MG63 (cell line): Measurements from ENCODE around the gene RAI1. TPM values are rescaled to one million over a fixed set of nuclear protein-coding genes. Genes with fewer than 3 reads are reported as not detected.

Experiments
- DNase-seq: peaks from one replicate; pipeline ENCODE4 v3.0.0-alpha.2; 2020
- H3K27me3 ChIP-seq: fragments of 250-450 bp; sonication (Bioruptor Pico); 2 replicates; pipeline ENCODE4 v1.5.1; 2020; ENCODE audit warnings: mild to moderate bottlenecking, moderate library complexity
- H3K36me3 ChIP-seq: fragments of 250-450 bp; sonication (Bioruptor Pico); 2 replicates; pipeline ENCODE4 v1.5.1; 2020; ENCODE audit warnings: mild to moderate bottlenecking, moderate library complexity
- H3K4me3 ChIP-seq: fragments of 250-450 bp; sonication (Bioruptor Pico); 2 replicates; pipeline ENCODE4 v1.5.1; 2020; ENCODE audit warnings: mild to moderate bottlenecking, moderate library complexity
- H3K9me3 ChIP-seq: fragments of 250-450 bp; sonication (Bioruptor Pico); 2 replicates; pipeline ENCODE4 v1.5.1; 2020; ENCODE audit warnings: mild to moderate bottlenecking, moderate library complexity
- total RNA-seq: library from RNA; depleted of rRNA; stranded (reverse); fragments of >200 nt; shearing (Covaris generic); gene quantifications from 2 replicates; pipeline ENCODE4 v1.2.3, GENCODE V29; 2014; ENCODE audit warnings: low replicate concordance

The RAI1 gene
- total RNA-seq, 1 experiment from 2014 or later = 7.1 TPM

DNA sequence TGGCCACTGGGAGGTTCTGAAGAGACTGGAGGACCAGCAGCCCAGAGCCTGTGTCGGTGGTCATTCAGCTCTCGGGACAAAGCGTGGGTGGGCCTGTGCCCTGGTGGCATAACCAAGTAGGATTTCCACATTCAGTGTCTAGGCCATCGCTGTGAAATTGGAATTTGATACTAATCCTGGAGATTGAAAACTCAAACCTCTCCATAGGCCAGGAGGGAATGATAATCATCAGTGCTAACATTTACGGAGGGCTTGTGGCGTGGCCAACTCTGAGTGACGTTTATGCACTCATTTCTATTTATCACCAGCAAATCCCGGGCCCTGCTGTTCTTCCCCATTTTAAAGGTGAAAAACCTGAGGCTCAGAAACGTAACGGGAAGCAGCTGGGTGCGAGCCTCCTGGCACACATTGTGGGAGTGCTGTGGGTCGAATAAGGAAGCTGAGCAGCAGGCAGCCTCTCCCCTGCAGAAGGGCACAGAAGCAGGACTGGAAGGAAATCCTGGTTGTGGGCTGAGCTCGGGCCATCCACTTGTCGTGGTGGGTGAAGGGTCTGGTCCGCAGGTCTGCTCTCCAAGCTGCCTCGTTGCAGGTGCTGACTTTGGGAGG is 33.1 kb downstream of the RAI1 start:
- no peaks in the 10 kb centered on the region for H3K27me3 ChIP-seq
- H3K4me3 ChIP-seq = no peak overlapping the region
- H3K9me3 ChIP-seq = no peaks in the 10 kb centered on the region
- DNase-seq = no peak
- no peaks in the 10 kb centered on the region; the same call in 1 of the 2 replicates for H3K36me3 ChIP-seq

DNA sequence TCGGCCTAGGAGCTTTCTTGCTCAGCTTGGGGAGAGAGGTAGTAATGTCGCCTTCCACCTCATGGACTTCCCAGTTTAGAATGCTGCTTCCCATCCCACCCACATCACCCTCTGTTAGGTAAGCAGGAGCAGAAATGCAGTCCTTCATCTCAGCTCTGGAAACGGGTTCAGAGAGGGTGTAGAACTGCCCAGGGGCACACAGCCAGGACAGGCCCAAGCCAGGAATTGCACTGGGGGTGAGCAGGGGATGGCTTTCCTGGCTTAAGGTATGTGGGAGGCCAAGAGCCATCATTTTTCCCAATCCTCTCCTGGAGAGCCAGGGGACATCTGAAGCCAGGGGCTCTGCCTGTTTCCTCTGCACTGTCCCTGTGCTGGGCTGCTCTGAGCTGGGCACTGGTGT is 33.6 kb downstream of the RAI1 start:
- Histone ChIP-seq H3K4me3 (no peak overlapping the region), H3K36me3 (no peaks in the 10 kb centered on the region; the same call in 1 of the 2 replicates), H3K9me3 (no peaks in the 10 kb centered on the region), H3K27me3 (no peaks in the 10 kb centered on the region)
- DNase-seq = no peak

GRCh38 chr17:17716837-17717523 is 35.7 kb downstream of the RAI1 start:
- DNase-seq = no peak
- Histone ChIP-seq H3K36me3 (no peaks in the 10 kb centered on the region), H3K9me3 (no peaks in the 10 kb centered on the region), H3K27me3 (no peaks in the 10 kb centered on the region), H3K4me3 (no peak overlapping the region)

DNA sequence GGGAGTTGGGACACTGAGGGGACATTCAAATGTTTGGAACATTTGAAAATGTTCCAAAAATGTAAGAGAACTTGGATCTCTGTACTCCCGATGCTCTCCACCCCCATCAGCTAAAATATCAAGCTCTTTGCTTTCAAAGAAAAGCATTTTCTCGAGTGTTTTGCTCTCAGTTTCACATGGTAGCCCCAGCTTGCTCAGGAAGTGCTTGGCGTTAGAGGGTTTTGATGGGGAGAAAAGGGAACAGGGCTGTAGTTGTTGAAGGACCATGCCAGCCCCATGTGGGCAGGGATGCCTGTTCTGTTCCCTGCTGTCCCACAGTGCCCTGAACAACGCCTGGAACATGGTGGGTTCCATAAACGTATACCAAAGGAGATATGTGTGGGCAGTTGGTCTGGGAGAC is 37.0 kb downstream of the RAI1 start:
- Histone ChIP-seq H3K9me3 (no peaks in the 10 kb centered on the region), H3K27me3 (no peaks in the 10 kb centered on the region), H3K36me3 (no peaks in the 10 kb centered on the region), H3K4me3 (no peak overlapping the region)
- DNase-seq = no peak

- no peaks in the 10 kb centered on the region for H3K27me3 ChIP-seq
- H3K9me3 ChIP-seq = no peaks in the 10 kb centered on the region
- H3K4me3 ChIP-seq = no peak overlapping the region
- H3K36me3 ChIP-seq = no peaks in the 10 kb centered on the region
- DNase-seq = no peak
These were observed 38.1 kb downstream of the RAI1 start for GRCh38 chr17:17719199-17719940.

GRCh38 chr17:17719966-17720543 is 38.8 kb downstream of the RAI1 start:
- Histone ChIP-seq H3K4me3 (no peak overlapping the region), H3K27me3 (no peaks in the 10 kb centered on the region), H3K36me3 (no peaks in the 10 kb centered on the region), H3K9me3 (no peaks in the 10 kb centered on the region)
- no peak for DNase-seq

DNA sequence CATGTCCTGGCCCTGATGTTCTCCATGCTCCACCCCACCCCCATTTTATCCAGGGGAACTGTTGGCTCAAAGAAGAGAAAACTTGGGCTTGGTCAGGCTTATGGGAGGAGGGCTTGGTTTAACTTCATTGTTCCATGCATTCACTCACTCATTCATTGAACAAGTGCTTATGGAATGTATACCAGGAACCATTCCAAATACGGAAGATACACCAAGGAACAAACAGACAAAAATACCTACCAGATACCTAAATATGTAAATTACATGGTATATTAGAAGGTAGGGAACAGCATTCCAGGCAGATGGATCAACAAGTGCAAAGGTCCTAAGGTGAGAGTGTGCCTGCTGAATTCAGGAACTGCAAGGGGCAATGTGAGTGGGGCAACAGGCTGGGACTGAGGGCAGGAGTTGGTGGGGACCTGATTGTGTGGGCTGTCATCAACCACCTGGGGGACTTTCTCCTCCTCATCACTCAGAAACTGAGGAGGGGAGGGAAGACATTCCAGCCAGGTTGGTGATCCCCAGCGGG is 39.9 kb downstream of the RAI1 start:
- DNase-seq = no peak
- Histone ChIP-seq H3K27me3 (no peaks in the 10 kb centered on the region), H3K9me3 (no peaks in the 10 kb centered on the region), H3K4me3 (no peak overlapping the region), H3K36me3 (no peaks in the 10 kb centered on the region)

- Histone ChIP-seq H3K27me3 (no peaks in the 10 kb centered on the region), H3K9me3 (no peaks in the 10 kb centered on the region), H3K4me3 (no peak overlapping the region), H3K36me3 (peaks cover 4% of the 10 kb centered on the region; the same call in 1 of the 2 replicates)
- no peak for DNase-seq
These were observed 41.0 kb downstream of the RAI1 start for GRCh38 chr17:17722081-17722905.

DNA sequence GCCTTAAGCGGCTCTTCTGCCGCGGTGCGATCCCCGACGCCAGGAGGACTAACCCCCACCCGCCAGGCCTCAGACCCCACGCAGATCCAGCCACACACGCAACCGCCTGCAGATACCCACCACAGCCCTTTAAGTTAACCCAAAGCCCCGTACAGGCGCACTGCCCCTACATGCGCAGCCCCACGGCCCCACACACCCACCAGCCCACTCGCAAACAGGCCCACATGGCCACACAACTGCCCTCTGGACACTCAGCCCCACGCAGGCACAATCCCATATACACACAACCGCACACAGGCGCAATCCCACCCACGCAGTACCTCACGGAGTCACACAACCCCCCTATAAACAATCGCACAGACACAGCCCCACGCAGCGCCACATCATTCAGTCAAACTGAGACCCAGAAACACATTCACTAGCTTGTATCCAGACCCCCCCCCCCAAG is 41.7 kb downstream of the RAI1 start:
- H3K9me3 ChIP-seq = no peaks in the 10 kb centered on the region
- H3K36me3 ChIP-seq = peaks cover 7% of the 10 kb centered on the region; the same call in 1 of the 2 replicates
- no peak overlapping the region for H3K4me3 ChIP-seq
- no peaks in the 10 kb centered on the region for H3K27me3 ChIP-seq
- no peak for DNase-seq

GRCh38 chr17:17723354-17724261 is 42.4 kb downstream of the RAI1 start:
- no peaks in the 10 kb centered on the region for H3K9me3 ChIP-seq
- no peaks in the 10 kb centered on the region for H3K27me3 ChIP-seq
- no peak overlapping the region for H3K4me3 ChIP-seq
- DNase-seq = no peak
- H3K36me3 ChIP-seq = peaks cover 7% of the 10 kb centered on the region; the same call in 1 of the 2 replicates

GRCh38 chr17:17724307-17725010 is 43.2 kb downstream of the RAI1 start:
- Histone ChIP-seq H3K9me3 (no peaks in the 10 kb centered on the region), H3K36me3 (peaks cover 7% of the 10 kb centered on the region; the same call in 1 of the 2 replicates), H3K4me3 (no peak overlapping the region), H3K27me3 (no peaks in the 10 kb centered on the region)
- DNase-seq = no peak

DNA sequence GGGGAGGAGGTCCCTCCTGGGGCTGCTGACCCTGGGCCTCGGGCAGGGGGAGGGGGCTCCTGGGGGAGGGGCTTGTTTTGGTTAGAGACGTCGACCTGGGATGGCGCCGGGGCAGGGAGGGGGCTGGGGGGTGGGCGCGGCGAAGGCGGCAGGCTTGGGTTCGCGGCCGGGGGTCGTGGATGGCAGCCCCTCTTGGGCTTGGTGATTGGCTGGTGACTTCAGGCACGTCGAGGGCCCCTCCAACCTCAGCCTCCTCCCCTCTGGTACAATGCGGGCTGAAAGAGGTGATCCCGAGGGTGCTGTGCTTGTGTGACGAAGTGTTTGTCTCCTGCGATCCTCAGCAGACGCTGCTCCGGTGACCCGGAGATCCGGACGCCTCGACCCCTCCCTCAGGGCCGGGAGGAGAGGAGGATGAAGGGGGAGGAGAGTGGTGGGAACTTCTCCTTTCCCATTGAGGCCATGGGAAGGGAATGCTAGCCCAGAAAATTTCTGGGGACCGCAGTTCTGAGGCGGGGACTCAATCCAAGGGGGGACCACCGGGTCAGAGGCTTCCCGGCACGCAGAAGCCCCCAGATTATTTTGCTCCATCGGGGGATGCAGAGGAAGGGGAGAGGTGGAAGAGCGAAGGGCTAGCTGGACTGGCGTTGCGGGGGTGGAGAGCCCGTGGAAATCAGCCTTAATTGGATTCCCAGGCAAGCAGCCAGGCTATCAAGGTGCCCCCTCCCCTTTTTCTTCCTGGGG is 43.9 kb downstream of the RAI1 start:
- Histone ChIP-seq H3K4me3 (no peak overlapping the region), H3K9me3 (no peaks in the 10 kb centered on the region), H3K27me3 (no peaks in the 10 kb centered on the region), H3K36me3 (peaks cover 7% of the 10 kb centered on the region; the same call in 1 of the 2 replicates)
- no peak for DNase-seq

DNA sequence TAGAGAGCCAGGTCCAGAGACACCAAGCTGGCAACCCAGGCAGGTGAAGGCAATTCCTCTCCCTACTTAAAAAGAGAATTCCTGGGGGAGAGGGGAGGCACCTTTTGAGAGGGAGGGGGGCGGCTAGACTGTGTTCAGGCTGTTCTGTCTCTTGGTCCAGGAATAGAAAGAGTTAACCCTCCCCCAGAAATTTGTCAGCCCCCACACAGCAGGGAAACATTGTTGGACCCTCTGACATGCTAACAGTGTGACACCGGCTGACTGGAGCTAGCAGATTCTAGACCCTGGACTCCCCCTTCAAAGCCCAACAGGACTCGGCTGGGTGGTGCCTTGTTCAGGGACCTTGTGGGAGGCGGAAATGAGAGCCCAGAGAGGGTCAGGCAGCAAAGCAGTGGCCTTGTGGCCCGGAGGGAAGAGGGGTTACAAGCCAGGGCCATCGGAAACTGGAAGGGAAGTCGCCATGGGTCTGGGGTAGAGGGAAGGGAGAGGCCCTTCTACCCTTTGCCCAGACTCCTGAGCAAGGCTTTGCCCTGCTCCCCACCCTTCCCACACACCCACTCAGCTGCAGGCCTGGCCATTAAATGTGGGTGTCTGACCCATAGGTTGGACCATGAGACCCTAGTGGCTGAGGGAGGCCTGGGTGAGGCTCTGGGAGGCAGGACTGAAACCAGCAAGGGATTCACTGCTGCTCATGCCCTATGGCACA is 44.6 kb downstream of the RAI1 start:
- no peaks in the 10 kb centered on the region for H3K9me3 ChIP-seq
- H3K4me3 ChIP-seq = no peak overlapping the region
- no peak for DNase-seq
- peaks cover 7% of the 10 kb centered on the region; the same call in 1 of the 2 replicates for H3K36me3 ChIP-seq
- H3K27me3 ChIP-seq = no peaks in the 10 kb centered on the region
